HG03432 (cell line): ENCODE data around the gene NUP205.

Experiments
- ATAC-seq: cut with Tn5 transposase; IDR thresholded peaks from one replicate; pipeline ENCODE4 v1.9.1; 2021; ENCODE audit warnings: mild to moderate bottlenecking, moderate library complexity; ENCODE audit not compliant: unreplicated experiment

The NUP205 gene

GRCh38 chr7:135557455-135558336, at the start of gene NUP205:
Gene NUP205, plus strand, starts transcription at chr7:135557917. Its CDS starts 28 bp downstream, at chr7:135557945.
- peak; percentile 77 for ATAC-seq

DNA sequence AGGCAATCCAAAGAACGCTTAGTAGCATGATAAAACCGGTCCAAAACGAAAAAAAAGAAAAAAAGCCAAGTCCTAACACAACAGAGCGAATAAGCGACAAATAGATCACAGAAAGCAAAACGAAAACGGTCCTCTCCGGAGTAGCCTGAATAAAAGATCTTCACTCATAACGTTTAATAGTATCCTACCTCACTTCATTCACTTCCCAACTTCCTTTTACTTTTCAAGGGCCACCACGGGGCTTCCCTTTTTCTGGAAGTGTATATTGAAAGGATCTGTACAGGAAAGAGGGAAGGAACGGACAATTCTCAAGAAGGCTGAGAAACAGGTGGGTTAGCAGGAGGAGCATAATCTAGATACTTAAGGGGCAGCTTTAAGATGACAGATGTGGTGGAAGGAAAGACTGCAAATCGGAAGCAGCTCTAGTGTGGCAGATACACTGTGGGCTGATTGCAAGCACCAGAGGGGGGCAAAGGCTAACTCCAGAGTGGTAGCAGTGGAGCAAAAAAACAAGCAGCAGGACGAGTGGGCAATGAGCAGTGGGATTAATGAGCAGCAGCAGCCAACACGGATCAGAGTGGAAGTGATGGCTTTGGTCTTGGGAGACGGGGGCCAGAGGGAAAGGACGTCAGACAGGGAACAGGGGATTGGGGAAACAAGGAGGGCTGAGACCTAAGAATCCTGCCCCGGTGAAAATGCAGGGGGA, 48.7 kb upstream of the NUP205 start:
- no peak for ATAC-seq

DNA sequence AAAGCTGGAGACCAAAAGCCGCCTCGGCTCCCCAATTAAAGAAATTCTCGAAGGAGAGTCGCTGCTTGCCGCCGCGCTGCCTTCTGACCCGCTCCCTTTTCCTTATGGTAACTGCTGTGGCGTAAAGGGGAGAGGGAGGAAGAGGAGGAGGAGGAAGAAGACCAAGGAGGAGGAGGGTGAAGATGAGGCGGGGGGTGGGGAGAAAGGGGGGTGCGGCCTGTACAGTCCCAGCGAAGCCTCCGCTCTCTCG, 48.2 kb upstream of the NUP205 start:
- no peak for ATAC-seq

- ATAC-seq: peak; percentile 96
Observed at GRCh38 chr7:135509839-135510591, 47.7 kb upstream of the NUP205 start, which contains the start of gene CNOT4. Gene CNOT4, minus strand, starts transcription at chr7:135510102. Its CDS starts 71,771 bp downstream, at chr7:135438331.

GRCh38 chr7:135510592-135511183, 47.0 kb upstream of the NUP205 start:
- ATAC-seq: no peak

DNA sequence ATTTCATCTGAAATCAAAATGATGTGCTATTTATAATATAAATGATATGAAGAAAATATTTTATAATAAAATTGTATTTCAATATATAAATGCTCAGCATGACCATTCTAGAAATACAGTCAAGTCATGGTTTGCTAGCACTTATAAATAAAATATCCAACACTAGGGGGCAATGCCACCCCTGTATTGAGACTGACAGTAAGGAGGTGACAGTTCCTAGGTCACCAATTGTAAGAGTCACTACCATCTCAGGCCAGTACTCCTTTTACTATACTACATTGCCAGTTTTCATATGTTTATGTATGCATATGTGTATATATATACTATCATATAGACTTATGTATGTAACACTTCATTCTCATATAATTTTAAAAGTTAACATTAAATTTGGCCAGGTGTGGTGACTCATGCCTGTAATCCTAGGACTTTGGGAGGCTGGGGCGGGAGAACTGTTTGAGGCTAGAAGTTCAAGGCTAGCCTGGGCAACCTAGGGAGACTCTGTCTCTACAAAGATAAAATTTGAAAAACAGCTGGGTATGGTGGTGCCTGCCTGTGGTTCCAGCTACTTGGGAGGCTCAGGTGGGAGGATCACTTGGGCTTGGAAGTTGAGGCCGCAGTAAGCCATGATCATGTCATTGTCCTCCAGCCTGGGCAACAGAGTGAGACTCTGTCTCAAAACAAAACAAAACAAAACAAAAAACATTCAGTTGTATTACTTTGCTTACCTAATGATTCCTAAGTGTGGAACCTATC, 45.4 kb upstream of the NUP205 start:
- peak; percentile 30 for ATAC-seq

- ATAC-seq: no peak
Observed at GRCh38 chr7:135514856-135515255, 42.9 kb upstream of the NUP205 start.

GRCh38 chr7:135517060-135517459, 40.7 kb upstream of the NUP205 start:
- no peak for ATAC-seq

- no peak for ATAC-seq
Observed at GRCh38 chr7:135518748-135519147, 39.0 kb upstream of the NUP205 start.

- no peak for ATAC-seq
Observed at GRCh38 chr7:135519233-135519688, 38.5 kb upstream of the NUP205 start.

GRCh38 chr7:135519871-135520270, 37.8 kb upstream of the NUP205 start:
- no peak for ATAC-seq

- ATAC-seq: no peak
Observed at GRCh38 chr7:135522509-135522908, 35.2 kb upstream of the NUP205 start.

GRCh38 chr7:135523146-135523545, 34.6 kb upstream of the NUP205 start:
- ATAC-seq: no peak

DNA sequence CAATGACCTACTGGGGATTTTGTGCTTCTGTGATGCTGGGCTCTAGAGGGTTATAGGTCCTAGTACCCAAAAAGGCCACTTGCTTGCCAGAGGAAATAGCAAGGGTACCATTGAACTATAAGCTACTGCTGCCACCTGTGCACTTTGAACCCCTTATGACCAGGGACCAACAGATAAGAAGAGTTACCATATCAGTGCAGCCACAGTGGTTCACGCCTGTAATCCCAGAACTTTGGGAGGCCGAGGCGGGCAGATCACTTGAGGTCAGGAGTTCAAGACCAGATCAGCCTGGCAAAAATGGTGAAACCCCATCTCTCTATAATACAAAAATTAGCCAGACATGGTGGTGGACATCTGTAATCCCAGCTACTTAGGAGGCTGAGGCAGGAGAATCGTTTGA, 32.3 kb upstream of the NUP205 start:
- no peak for ATAC-seq

DNA sequence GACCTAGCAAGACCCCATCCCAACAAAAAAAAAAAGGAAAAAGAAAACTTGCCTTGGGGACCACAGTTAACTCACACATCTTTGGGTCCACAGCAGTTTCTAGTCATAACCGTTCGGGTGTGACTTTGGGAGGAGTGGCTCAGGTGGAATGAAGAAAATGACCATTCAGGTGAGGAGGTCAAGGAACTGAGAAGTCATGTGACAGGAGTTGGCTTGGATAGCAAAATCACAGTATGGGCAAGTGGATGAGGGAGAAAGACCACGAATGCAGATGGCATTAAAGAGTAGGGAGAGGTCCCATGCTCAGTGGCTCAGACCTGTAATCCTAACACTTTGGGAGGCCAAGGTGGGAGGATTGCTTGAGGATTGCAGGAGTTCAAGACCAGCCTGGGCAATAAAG, 30.7 kb upstream of the NUP205 start:
- ATAC-seq: no peak

DNA sequence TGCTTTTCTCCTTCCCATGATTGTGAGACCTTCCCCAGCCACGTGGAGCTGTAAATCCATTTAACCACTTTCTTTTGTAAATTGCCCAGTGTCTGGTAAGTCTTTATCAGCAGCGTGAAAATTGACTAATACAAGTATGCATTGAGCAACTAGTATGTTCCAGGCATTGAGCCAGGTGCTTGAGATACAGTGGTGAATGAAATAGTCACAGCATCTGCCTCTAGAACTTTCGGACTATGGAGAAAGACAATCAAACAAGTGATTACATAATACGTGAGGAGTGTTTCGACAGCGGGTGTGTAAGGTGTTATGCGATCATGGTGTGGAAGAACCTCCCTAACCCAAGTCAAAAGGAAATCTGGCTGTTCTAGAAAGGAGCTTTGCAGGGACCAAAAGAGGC, 21.6 kb upstream of the NUP205 start:
- no peak for ATAC-seq

DNA sequence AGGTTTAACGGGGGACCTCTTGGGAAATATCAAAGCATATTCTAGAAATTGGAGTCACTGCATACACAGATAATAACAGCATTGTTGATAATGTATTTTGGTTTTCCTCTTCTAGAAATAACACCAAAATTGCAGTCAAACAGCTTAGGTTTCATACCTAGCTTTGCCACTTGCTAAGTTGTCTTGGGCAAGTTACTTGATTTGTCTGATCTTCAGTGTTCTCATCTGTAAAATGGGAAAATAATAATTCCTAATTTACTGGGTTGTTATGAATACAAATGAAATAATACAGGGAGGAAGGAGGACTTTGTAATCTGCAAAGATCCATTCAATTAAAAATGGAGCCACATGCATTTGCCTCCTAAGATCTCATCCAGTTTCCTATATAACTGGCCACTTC, 20.3 kb upstream of the NUP205 start:
- ATAC-seq: no peak

DNA sequence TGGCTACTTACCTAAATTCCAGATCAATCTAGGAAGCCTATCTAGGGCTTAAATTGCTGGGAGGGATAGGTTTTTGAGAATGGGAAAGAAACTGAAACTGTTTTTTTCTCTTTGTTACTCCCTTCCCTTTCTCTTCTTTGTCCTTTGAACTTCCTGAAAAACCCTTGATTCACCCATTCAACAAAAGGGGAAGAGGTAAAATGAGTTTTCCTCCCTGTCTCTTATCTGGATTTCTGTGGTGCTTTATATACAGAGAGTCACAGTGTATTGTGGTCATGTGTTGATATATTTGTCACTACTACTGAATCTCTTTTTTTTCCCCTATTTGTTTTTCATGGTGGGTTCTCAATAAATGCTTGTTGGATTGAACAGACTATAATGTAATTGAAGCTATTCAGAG, 19.8 kb upstream of the NUP205 start:
- no peak for ATAC-seq

DNA sequence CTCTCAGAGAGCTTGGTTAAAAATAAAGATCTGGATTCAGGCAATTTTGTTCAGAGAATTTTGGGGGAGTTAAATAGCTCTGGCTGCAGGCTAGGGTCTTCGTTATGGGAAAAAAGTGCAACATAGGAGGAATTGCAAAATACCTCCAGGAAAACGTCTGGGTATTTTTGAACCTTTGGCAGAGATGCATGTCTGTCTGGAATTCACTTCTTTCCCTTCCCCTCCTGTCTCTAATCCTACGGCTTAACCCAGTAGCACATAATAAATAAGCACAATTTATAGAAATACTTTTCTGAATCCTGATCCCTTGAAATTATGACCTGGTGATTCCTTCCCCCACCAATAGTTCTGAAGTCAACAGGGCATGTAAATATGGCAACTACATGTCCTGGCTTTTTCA, 19.3 kb upstream of the NUP205 start:
- ATAC-seq: no peak

GRCh38 chr7:135539629-135540028, 18.1 kb upstream of the NUP205 start:
- no peak for ATAC-seq
